NCI-H69 (cell line): ENCODE results near the gene CEBPE.
A peak's percentile ranks its signal among the peaks of the same experiment; 100 is the strongest.

Experiments
- DNase-seq: peaks from one replicate; lab custom pipeline; 2025; lab: John Stamatoyannopoulos, UW

Gene CEBPE

DNA sequence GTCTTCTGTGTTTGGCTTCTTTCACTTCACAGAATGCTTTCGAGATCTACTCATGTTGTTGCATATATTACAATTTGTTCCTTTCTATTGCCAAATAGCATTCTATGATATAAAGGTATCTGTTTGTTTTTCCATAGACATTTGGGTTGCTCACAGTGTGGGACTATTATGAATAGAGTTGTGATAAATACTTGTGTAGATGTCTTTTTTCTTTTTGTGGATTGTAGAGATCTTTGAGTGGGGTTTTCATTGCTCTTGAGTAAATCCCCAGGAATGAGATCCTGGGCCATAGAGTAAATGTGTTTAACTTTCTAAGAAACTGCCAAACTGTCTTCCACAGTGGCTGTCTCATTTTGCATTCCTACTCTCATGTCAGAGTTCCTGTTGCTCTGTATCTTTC lies 24.9 kb upstream of the CEBPE start:
- no peak for DNase-seq

GRCh38 chr14:23142826-23143225 lies 23.8 kb upstream of the CEBPE start:
- no peak for DNase-seq

GRCh38 chr14:23141706-23142444 lies 22.8 kb upstream of the CEBPE start:
- peak; percentile 72 for DNase-seq

GRCh38 chr14:23140371-23140770 lies 21.3 kb upstream of the CEBPE start:
- no peak for DNase-seq

GRCh38 chr14:23139874-23140273 lies 20.8 kb upstream of the CEBPE start:
- DNase-seq, result no peak

GRCh38 chr14:23137813-23138535 lies 18.9 kb upstream of the CEBPE start:
- DNase-seq, result no peak

- DNase-seq, result no peak
Measured at GRCh38 chr14:23137192-23137812, 18.2 kb upstream of the CEBPE start.

GRCh38 chr14:23136566-23137133 lies 17.6 kb upstream of the CEBPE start:
- DNase-seq, result no peak

- DNase-seq, result no peak
Measured at GRCh38 chr14:23132970-23133369, 13.9 kb upstream of the CEBPE start.

- DNase-seq, result no peak
Measured at GRCh38 chr14:23131482-23131881, 12.4 kb upstream of the CEBPE start.

- DNase-seq, result no peak
Measured at GRCh38 chr14:23130871-23131270, 11.8 kb upstream of the CEBPE start.

- DNase-seq, result no peak
Measured at GRCh38 chr14:23129759-23130316, 10.8 kb upstream of the CEBPE start.

- no peak for DNase-seq
Measured at GRCh38 chr14:23128969-23129758, 10.1 kb upstream of the CEBPE start.

DNA sequence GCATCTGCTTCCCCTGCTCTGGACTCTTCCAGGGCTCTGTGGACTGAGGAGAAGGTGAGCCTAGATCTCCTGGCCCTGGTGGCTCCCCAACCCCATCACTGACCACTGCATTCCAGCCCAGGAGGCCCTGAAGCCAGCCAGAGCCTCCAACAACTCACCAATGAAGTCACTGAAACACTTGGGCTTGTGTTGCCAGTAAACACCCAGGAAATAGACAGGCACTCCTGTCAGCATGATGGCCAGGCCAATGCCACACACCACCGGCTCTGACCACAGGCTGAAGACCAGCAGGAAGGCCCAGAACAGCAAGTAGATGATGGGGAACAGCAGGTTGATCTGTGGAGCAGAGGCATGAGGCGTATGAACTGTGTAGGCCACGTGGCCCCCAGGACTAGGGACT lies 8.8 kb upstream of the CEBPE start:
- no peak for DNase-seq

DNA sequence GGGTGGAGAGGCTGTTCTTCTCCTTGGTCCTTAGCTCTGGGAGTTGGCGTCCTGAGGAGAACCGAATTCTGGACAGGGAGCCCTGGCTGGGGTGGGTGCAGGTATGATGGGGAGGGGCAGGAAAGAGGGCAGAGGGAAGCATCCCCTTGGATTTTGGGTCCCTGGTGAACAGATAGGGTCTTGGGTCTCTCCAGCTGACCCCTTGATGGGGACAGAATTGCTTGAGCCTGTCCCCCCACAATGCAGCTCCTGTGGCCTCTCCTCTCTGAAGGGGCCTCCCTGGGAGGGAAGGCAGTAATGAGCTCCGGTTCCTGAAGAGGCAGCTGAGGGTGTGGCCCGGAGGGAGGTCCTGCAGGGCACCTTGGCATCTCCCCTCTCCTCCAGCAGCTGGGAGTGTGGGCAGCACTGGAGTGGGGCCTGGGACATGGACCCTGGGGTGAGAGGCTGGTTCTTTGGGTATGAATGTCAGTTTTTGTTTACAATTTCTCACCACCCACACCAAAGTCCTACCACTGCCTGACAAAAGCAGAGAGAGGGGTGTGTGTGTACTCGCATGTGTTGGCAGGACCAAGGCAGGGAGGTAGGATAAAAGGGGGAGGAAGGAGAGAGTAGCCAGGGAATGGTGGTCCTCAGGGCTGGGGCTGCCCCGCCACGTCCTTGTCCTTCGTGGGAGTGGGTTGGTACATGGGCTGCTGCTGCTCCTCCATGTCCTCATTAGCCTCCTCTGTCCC lies 7.7 kb upstream of the CEBPE start:
- no peak for DNase-seq

DNA sequence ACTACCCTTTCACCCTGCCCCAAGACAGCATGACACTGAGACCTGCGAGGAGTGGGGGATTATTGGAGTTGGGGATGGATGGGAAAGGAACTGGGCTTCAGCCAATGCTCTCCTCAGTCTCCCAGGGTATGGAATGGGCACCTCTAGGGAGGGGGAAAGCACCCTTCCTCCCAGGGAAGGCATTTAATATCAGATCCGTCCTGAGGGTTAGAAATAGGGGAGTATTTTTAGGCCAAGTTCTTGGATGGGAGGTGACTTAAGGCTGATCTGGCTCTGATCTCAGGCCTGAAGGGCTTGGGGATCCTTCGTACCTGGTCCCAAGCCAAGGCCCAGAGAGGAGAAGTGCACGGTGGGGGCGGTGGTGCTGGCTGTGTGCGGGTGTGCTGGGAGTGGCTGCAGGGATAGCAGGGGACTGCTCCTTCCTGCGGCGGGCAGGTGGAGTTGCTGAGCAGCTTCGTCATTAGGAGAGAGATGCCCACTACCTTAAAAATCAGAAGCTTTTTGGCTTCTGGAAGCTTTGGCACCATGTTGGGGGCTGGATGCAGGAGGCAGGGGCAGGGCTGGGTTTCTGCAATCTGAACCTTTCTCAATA lies 7.0 kb upstream of the CEBPE start:
- DNase-seq, result no peak

DNA sequence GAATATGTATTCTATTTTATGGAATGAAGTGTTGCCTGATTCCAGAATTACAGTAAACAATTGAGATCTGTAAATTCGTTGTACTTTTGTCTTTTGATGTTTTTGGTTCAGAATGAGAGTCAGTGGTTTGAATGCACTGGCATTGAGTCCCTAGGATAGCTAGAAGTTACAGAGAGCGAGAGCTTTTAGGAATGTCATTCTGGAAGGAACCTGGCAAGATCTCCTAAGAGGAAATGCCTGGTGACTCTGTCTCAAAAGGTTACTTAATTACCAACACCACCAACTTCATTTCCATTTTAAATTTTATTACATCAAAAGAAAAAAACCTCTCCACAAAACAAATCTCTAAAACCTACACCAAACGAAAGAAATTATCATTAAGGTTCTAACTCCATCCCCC lies 6.0 kb upstream of the CEBPE start:
- no peak for DNase-seq

- no peak for DNase-seq
Measured at GRCh38 chr14:23124337-23124954, 5.4 kb upstream of the CEBPE start.

DNA sequence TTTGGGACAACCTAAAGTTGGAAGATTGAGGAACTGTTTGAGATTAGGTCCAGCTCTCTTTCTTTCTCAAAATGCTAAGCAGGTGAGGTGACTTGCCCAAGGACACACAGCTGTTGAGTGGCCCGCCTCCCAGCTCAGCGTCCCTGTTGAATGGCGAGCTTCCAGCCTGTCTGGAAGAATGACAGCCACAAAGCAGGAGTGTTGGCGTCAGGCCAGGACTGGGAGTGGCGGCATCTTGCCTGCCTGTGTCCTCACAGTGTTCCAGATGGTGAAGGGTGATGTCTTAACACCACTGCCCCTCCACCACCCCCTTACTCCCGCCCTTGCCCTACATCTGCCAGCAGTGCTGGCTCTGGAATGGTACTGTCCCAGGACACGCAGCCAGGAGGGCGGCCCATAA lies 4.4 kb upstream of the CEBPE start:
- peak; percentile 92 for DNase-seq

GRCh38 chr14:23122086-23122485 lies 3.0 kb upstream of the CEBPE start:
- DNase-seq, result no peak
